HL-60 (cell line): ENCODE measurements around the gene ASCC1.

ENCODE experiments used
- DNase-seq, 2 experiments: peaks; one replicate each; pipeline ENCODE4 v3.0.0-alpha.2; 2010 to 2020; ENCODE audit warnings: low read depth in 1 of 2, low spot score in 1 of 2
- H3K27ac ChIP-seq: fragments of 250-450 bp; sonication (Bioruptor Pico); replicated peaks from 2 replicates; pipeline ENCODE4 v1.5.1; 2020; ENCODE audit warnings: mild to moderate bottlenecking, moderate library complexity
- H3K27me3 ChIP-seq: fragments of 250-450 bp; sonication (Bioruptor Pico); 2 replicates; pipeline ENCODE4 v1.5.1; 2021; ENCODE audit warnings: mild to moderate bottlenecking, moderate library complexity; ENCODE audit not compliant: insufficient read depth, poor library complexity, severe bottlenecking
- H3K4me3 ChIP-seq: replicated peaks from 2 replicates; pipeline ENCODE4 v1.5.1; 2011; ENCODE audit warnings: mild to moderate bottlenecking, control low read depth, low read length; ENCODE audit not compliant: insufficient read depth
- GABPA ChIP-seq: IDR thresholded peaks from 2 replicates; pipeline ENCODE4 v1.6.1; 2012; ENCODE audit warnings: low read depth
- POLR2AphosphoS5 ChIP-seq: IDR thresholded peaks from 2 replicates; pipeline ENCODE4 v1.6.1; 2012; ENCODE audit warnings: low read depth
- REST ChIP-seq: IDR thresholded peaks from 2 replicates; pipeline ENCODE4 v1.6.1; 2012; ENCODE audit warnings: low read depth; ENCODE audit not compliant: insufficient replicate concordance
- SPI1 ChIP-seq: IDR thresholded peaks from 2 replicates; pipeline ENCODE4 v1.6.1; 2012; ENCODE audit warnings: low read depth, mild to moderate bottlenecking, borderline replicate concordance
- TF ChIP-seq, protein P1 (sequence below): IDR thresholded peaks from one replicate; pipeline ENCODE4 v1.5.1; 2011; ENCODE audit warnings: low read length, control low read depth, inconsistent platforms; ENCODE audit not compliant: insufficient read depth

Gene ASCC1

GRCh38 chr10:72059843-72060822, 155.9 kb downstream of the ASCC1 start:
- no peak for TF ChIP-seq POLR2AphosphoS5
- no peak for TF ChIP-seq SPI1
- TF ChIP-seq, protein P1, sequence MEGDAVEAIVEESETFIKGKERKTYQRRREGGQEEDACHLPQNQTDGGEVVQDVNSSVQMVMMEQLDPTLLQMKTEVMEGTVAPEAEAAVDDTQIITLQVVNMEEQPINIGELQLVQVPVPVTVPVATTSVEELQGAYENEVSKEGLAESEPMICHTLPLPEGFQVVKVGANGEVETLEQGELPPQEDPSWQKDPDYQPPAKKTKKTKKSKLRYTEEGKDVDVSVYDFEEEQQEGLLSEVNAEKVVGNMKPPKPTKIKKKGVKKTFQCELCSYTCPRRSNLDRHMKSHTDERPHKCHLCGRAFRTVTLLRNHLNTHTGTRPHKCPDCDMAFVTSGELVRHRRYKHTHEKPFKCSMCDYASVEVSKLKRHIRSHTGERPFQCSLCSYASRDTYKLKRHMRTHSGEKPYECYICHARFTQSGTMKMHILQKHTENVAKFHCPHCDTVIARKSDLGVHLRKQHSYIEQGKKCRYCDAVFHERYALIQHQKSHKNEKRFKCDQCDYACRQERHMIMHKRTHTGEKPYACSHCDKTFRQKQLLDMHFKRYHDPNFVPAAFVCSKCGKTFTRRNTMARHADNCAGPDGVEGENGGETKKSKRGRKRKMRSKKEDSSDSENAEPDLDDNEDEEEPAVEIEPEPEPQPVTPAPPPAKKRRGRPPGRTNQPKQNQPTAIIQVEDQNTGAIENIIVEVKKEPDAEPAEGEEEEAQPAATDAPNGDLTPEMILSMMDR, result no peak
- TF ChIP-seq GABPA, result no peak
- TF ChIP-seq REST, result no peak
- Histone ChIP-seq H3K4me3 (no peak overlapping the region), H3K27ac (no peak overlapping the region), H3K27me3 (no peaks in the 10 kb centered on the region)
- no peak for DNase-seq

GRCh38 chr10:72058989-72059842, 156.9 kb downstream of the ASCC1 start:
- Histone ChIP-seq H3K27ac (no peak overlapping the region), H3K27me3 (no peaks in the 10 kb centered on the region), H3K4me3 (no peak overlapping the region)
- DNase-seq, result no peak
- no peak for TF ChIP-seq GABPA
- TF ChIP-seq SPI1, result no peak
- TF ChIP-seq, protein P1, result no peak
- TF ChIP-seq REST, result no peak
- no peak for TF ChIP-seq POLR2AphosphoS5

- TF ChIP-seq SPI1, result no peak
- TF ChIP-seq, protein P1, result no peak
- H3K4me3 ChIP-seq, result no peak overlapping the region
- H3K27ac ChIP-seq, result no peak overlapping the region
- H3K27me3 ChIP-seq, result no peaks in the 10 kb centered on the region
- no peak for DNase-seq
Observed at GRCh38 chr10:72058347-72058898, 157.7 kb downstream of the ASCC1 start.
